ENCODE results near the gene ARMC3. TPM values are rescaled to one million over a fixed set of nuclear protein-coding genes. Genes with fewer than 3 reads are reported as not detected.
A peak's percentile ranks its signal among the peaks of the same experiment; 100 is the strongest.

ARMC3 gene
- total and polyA plus RNA-seq, 9 of the 15 experiments (the other 6 are each of a cell fraction or from before 2014, with no cell fraction given): 0.33 to 1.1 (median 0.62) TPM

GRCh38 chr10:22999942-23000341 is 72.1 kb downstream of the ARMC3 start:
- no peak overlapping the region for H3K4me3 ChIP-seq
- H3K4me2 ChIP-seq (ENCODE audit: insufficient read depth, low read length): no peak overlapping the region
- POLR2A ChIA-PET: interaction anchor here (0.6 kb wide), 1 partner anchor 50 kb away, joined by 3 read pairs; no protein-coding TSS in a partner anchor
- no peaks in the 10 kb centered on the region for H3K9me1 ChIP-seq (ENCODE audit: control insufficient read depth, insufficient read depth, low read length)
- H3K4me1 ChIP-seq (replicated peaks in 1 of 2; ENCODE audit: control insufficient read depth in 2 of 2, insufficient read depth in 2 of 2, low read length in 2 of 2): no peaks in the 10 kb centered on the region
- no TSS peak for BruUV-seq (replicated peaks)
- no peaks in the 10 kb centered on the region; a peak in 1 of 5 replicates for H3K27me3 ChIP-seq (ENCODE audit: control insufficient read depth in 2 of 2, insufficient read depth in 2 of 2, low read length in 2 of 2)
- H3K9ac ChIP-seq (ENCODE audit: insufficient read depth in 1 of 2, low read depth in 2 of 2, low read length in 2 of 2): no peak overlapping the region
- H3K36me3 ChIP-seq (ENCODE audit: control insufficient read depth, insufficient read depth, low read length): no peaks in the 10 kb centered on the region
- CTCF ChIA-PET (ENCODE audit: low intra/inter-chr PET ratio): no interaction called here
- 18% methylated on average over 2 of the region's 2 CpGs for WGBS (ENCODE audit: insufficient coverage, low coverage, missing lambda C conversion rate)
- H3K9me3 ChIP-seq (replicated peaks; ENCODE audit: control insufficient read depth, insufficient read depth, low read depth, low read length): no peaks in the 10 kb centered on the region
- H2AFZ ChIP-seq (ENCODE audit: low read depth, low read length): no peak overlapping the region
- H3K27ac ChIP-seq (ENCODE audit: extremely low read depth, low read depth, low read length): no peak overlapping the region
- DNase-seq (ENCODE audit: extremely low read depth in 1 of 4, low spot score in 3 of 4): no peak
- no peaks in the 10 kb centered on the region for H3K79me2 ChIP-seq (ENCODE audit: control insufficient read depth, insufficient read depth, low read length)
- FAIRE-seq: no peak
- no peaks in the 10 kb centered on the region for H4K20me1 ChIP-seq (replicated peaks; ENCODE audit: control insufficient read depth, insufficient read depth, low read length)
- peak; percentile 56; the same call in 1 of the 3 replicates for ATAC-seq
- in situ Hi-C loops (cut with MboI) (no loop called here), intact Hi-C loops (cut with micrococcal nuclease) (no loop called here)
- TF ChIP-seq RAD51 (IDR thresholded peaks at IDR 0.05; ENCODE audit: borderline replicate concordance, low read depth): no peak
- no peak for TF ChIP-seq ZZZ3 (IDR thresholded peaks at IDR 0.05)
- TF ChIP-seq, protein P1, sequence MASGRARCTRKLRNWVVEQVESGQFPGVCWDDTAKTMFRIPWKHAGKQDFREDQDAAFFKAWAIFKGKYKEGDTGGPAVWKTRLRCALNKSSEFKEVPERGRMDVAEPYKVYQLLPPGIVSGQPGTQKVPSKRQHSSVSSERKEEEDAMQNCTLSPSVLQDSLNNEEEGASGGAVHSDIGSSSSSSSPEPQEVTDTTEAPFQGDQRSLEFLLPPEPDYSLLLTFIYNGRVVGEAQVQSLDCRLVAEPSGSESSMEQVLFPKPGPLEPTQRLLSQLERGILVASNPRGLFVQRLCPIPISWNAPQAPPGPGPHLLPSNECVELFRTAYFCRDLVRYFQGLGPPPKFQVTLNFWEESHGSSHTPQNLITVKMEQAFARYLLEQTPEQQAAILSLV (tag; IDR thresholded peaks at IDR 0.05): no peak
- TF ChIP-seq ZNF518B (CRISPR knock-in tag; IDR thresholded peaks at IDR 0.05): no peak
- TF ChIP-seq RREB1 (CRISPR knock-in tag; IDR thresholded peaks at IDR 0.05): no peak
- no peak for TF ChIP-seq ZNF175 (CRISPR knock-in tag; IDR thresholded peaks at IDR 0.05; ENCODE audit: low read depth)
- TF ChIP-seq PHB2 (IDR thresholded peaks at IDR 0.05; ENCODE audit: low read depth): no peak
- TF ChIP-seq RBM39 (optimal IDR thresholded peaks at IDR 0.05; ENCODE audit: low read depth, low read length): no peak
- TF ChIP-seq ZBTB12 (CRISPR knock-in tag; IDR thresholded peaks at IDR 0.05): no peak
- no peak for TF ChIP-seq MYBL2 (IDR thresholded peaks at IDR 0.05; ENCODE audit: low read depth)
- TF ChIP-seq MYBL2 (CRISPR knock-in tag; IDR thresholded peaks at IDR 0.05; ENCODE audit: borderline replicate concordance): no peak
- no peak for TF ChIP-seq ZNF282 (CRISPR knock-in tag; IDR thresholded peaks at IDR 0.05)

All from K562 (cell line).